Measurements from ENCODE around the gene CCDC93. TPM values are rescaled to one million over a fixed set of nuclear protein-coding genes. Genes with fewer than 3 reads are reported as not detected.

CCDC93 gene
- total RNA-seq, 1 donor from 2014 or later, result 37.8 TPM

GRCh38 chr2:117994729-117995128, 19.1 kb downstream of the CCDC93 start:
- Histone ChIP-seq H3K27me3 (no peaks in the 10 kb centered on the region), H3K9me3 (no peaks in the 10 kb centered on the region), H3K36me3 (peaks cover 99% of the 10 kb centered on the region), H3K4me1 (no peaks in the 10 kb centered on the region), H3K4me3 (no peak overlapping the region), H3K27ac (no peak overlapping the region)
- intact Hi-C loops (cut with DNase I), result no loop called here
- ATAC-seq, result no peak
- no peak for DNase-seq
- no peak for TF ChIP-seq CTCF (IDR thresholded peaks at IDR 0.05)

- intact Hi-C loops (cut with DNase I), result no loop called here
- H3K27ac ChIP-seq, result no peak overlapping the region
- ATAC-seq, result no peak
- no peak for DNase-seq
- peaks cover 79% of the 10 kb centered on the region for H3K36me3 ChIP-seq
- no peak for TF ChIP-seq CTCF (IDR thresholded peaks at IDR 0.05)
- no peaks in the 10 kb centered on the region for H3K27me3 ChIP-seq
- no peaks in the 10 kb centered on the region for H3K4me1 ChIP-seq
- no peaks in the 10 kb centered on the region for H3K9me3 ChIP-seq
- no peak overlapping the region for H3K4me3 ChIP-seq
Observed at GRCh38 chr2:117989854-117990438, 23.9 kb downstream of the CCDC93 start.

GRCh38 chr2:117987121-117987520, 26.7 kb downstream of the CCDC93 start:
- TF ChIP-seq CTCF (IDR thresholded peaks at IDR 0.05), result no peak
- Histone ChIP-seq H3K4me3 (no peak overlapping the region), H3K27ac (no peak overlapping the region), H3K4me1 (no peaks in the 10 kb centered on the region), H3K27me3 (no peaks in the 10 kb centered on the region), H3K36me3 (peaks cover 73% of the 10 kb centered on the region), H3K9me3 (no peaks in the 10 kb centered on the region)
- intact Hi-C loops (cut with DNase I), result no loop called here
- DNase-seq (no peak), ATAC-seq (no peak)

- Histone ChIP-seq H3K27me3 (no peaks in the 10 kb centered on the region), H3K4me1 (peaks cover 11% of the 10 kb centered on the region), H3K27ac (no peak overlapping the region), H3K4me3 (no peak overlapping the region), H3K36me3 (peaks cover 63% of the 10 kb centered on the region), H3K9me3 (no peaks in the 10 kb centered on the region)
- TF ChIP-seq CTCF (IDR thresholded peaks at IDR 0.05), result no peak
- ATAC-seq (no peak), DNase-seq (no peak)
- intact Hi-C loops (cut with DNase I), result no loop called here
Observed at GRCh38 chr2:117985092-117985491, 28.8 kb downstream of the CCDC93 start.

- no peak overlapping the region for H3K27ac ChIP-seq
- H3K27me3 ChIP-seq, result no peaks in the 10 kb centered on the region
- peaks cover 56% of the 10 kb centered on the region for H3K36me3 ChIP-seq
- peaks cover 12% of the 10 kb centered on the region for H3K4me1 ChIP-seq
- no peak overlapping the region for H3K4me3 ChIP-seq
- ATAC-seq (no peak), DNase-seq (no peak)
- no peaks in the 10 kb centered on the region for H3K9me3 ChIP-seq
- intact Hi-C loops (cut with DNase I), result no loop called here
- TF ChIP-seq CTCF (IDR thresholded peaks at IDR 0.05), result no peak
Observed at GRCh38 chr2:117984208-117984607, 29.7 kb downstream of the CCDC93 start.

GRCh38 chr2:117983040-117983439, 30.8 kb downstream of the CCDC93 start:
- ATAC-seq, result no peak
- Histone ChIP-seq H3K4me1 (peaks cover 12% of the 10 kb centered on the region), H3K27me3 (no peaks in the 10 kb centered on the region), H3K9me3 (no peaks in the 10 kb centered on the region), H3K27ac (no peak overlapping the region), H3K4me3 (no peak overlapping the region), H3K36me3 (peaks cover 58% of the 10 kb centered on the region)
- DNase-seq, result no peak
- intact Hi-C loops (cut with DNase I), result no loop called here
- no peak for TF ChIP-seq CTCF (IDR thresholded peaks at IDR 0.05)
